Muscle layer of colon (tissue), 2 donors: Measurements from ENCODE around the gene MADD.

Experiments used
- H3K27ac ChIP-seq: one replicate; pipeline ENCODE4 v1.7.0; 2013; ENCODE audit warnings: low read depth, mild to moderate bottlenecking, low read length, moderate library complexity
- H3K27me3 ChIP-seq, 2 donors: one replicate each; pipeline ENCODE4 v1.7.0; 2013; ENCODE audit warnings: low read length in 2 of 2, mild to moderate bottlenecking in 2 of 2; ENCODE audit not compliant: insufficient read depth in 2 of 2, control insufficient read depth in 1 of 2
- H3K36me3 ChIP-seq: one replicate; pipeline ENCODE4 v1.7.0; 2013; ENCODE audit warnings: mild to moderate bottlenecking, low read length; ENCODE audit not compliant: insufficient read depth
- H3K4me1 ChIP-seq: one replicate; pipeline ENCODE4 v1.7.0; 2013; ENCODE audit warnings: mild to moderate bottlenecking, low read length; ENCODE audit not compliant: insufficient read depth
- H3K4me3 ChIP-seq, 2 donors: one replicate each; pipeline ENCODE4 v1.7.0; 2013; ENCODE audit warnings: low read length in 2 of 2, low read depth in 1 of 2, mild to moderate bottlenecking in 1 of 2, moderate library complexity in 1 of 2
- H3K9ac ChIP-seq: one replicate; pipeline ENCODE4 v1.7.0; 2013; ENCODE audit warnings: low read length
- H3K9me3 ChIP-seq: one replicate; pipeline ENCODE4 v1.7.0; 2013; ENCODE audit warnings: mild to moderate bottlenecking, low read length
- donor health status: abdominal sarcoma.
- donor health status: Adenocarcinoma of cecum.

The MADD gene

GRCh38 chr11:47335733-47336132, 65.8 kb downstream of the MADD start:
- Histone ChIP-seq H3K9ac (no peak overlapping the region), H3K27ac (no peak overlapping the region), H3K36me3 (no peaks in the 10 kb centered on the region), H3K4me1 (no peaks in the 10 kb centered on the region), H3K9me3 (no peaks in the 10 kb centered on the region), H3K27me3 (no peaks in the 10 kb centered on the region), H3K4me3 (no peak overlapping the region)

- Histone ChIP-seq H3K4me3 (no peak overlapping the region), H3K27ac (no peak overlapping the region), H3K9ac (no peak overlapping the region), H3K27me3 (no peaks in the 10 kb centered on the region), H3K9me3 (no peaks in the 10 kb centered on the region), H3K4me1 (no peaks in the 10 kb centered on the region), H3K36me3 (no peaks in the 10 kb centered on the region)
Measured at GRCh38 chr11:47336595-47336994, 66.7 kb downstream of the MADD start.

GRCh38 chr11:47337229-47337924, 67.4 kb downstream of the MADD start:
- Histone ChIP-seq H3K27ac (no peak overlapping the region), H3K36me3 (no peaks in the 10 kb centered on the region), H3K27me3 (no peaks in the 10 kb centered on the region)

GRCh38 chr11:47338396-47339241, 68.7 kb downstream of the MADD start:
- no peaks in the 10 kb centered on the region for H3K36me3 ChIP-seq
- no peak overlapping the region for H3K4me3 ChIP-seq
- no peaks in the 10 kb centered on the region for H3K27me3 ChIP-seq
- no peaks in the 10 kb centered on the region for H3K4me1 ChIP-seq
- no peak overlapping the region for H3K27ac ChIP-seq
- H3K9ac ChIP-seq: no peak overlapping the region
- H3K9me3 ChIP-seq: no peaks in the 10 kb centered on the region

More at GRCh38 chr11:47337229-47337924, 67.4 kb downstream of the MADD start:
- Histone ChIP-seq H3K4me1 (no peaks in the 10 kb centered on the region), H3K4me3 (no peak overlapping the region), H3K9ac (no peak overlapping the region), H3K9me3 (no peaks in the 10 kb centered on the region)

GRCh38 chr11:47340010-47340409, 70.1 kb downstream of the MADD start:
- no peaks in the 10 kb centered on the region for H3K4me1 ChIP-seq

GRCh38 chr11:47340980-47341775, 71.2 kb downstream of the MADD start:
- Histone ChIP-seq H3K27ac (no peak overlapping the region), H3K9ac (no peak overlapping the region), H3K4me1 (no peaks in the 10 kb centered on the region)

More at GRCh38 chr11:47340010-47340409, 70.1 kb downstream of the MADD start:
- H3K27ac ChIP-seq: no peak overlapping the region
- H3K9ac ChIP-seq: no peak overlapping the region
- no peaks in the 10 kb centered on the region for H3K9me3 ChIP-seq
- no peak overlapping the region for H3K4me3 ChIP-seq
- no peaks in the 10 kb centered on the region for H3K36me3 ChIP-seq
- H3K27me3 ChIP-seq: no peaks in the 10 kb centered on the region

GRCh38 chr11:47342036-47342803, 72.3 kb downstream of the MADD start:
- H3K9me3 ChIP-seq: no peaks in the 10 kb centered on the region
- no peaks in the 10 kb centered on the region for H3K36me3 ChIP-seq
- H3K4me1 ChIP-seq: no peaks in the 10 kb centered on the region
- H3K4me3 ChIP-seq: no peak overlapping the region
- H3K27me3 ChIP-seq: no peaks in the 10 kb centered on the region
- no peak overlapping the region for H3K9ac ChIP-seq
- H3K27ac ChIP-seq: no peak overlapping the region

More at GRCh38 chr11:47340980-47341775, 71.2 kb downstream of the MADD start:
- Histone ChIP-seq H3K4me3 (no peak overlapping the region), H3K9me3 (no peaks in the 10 kb centered on the region), H3K36me3 (no peaks in the 10 kb centered on the region), H3K27me3 (no peaks in the 10 kb centered on the region)

GRCh38 chr11:47342854-47343253, 72.9 kb downstream of the MADD start:
- H3K9me3 ChIP-seq: no peaks in the 10 kb centered on the region
- H3K36me3 ChIP-seq: no peaks in the 10 kb centered on the region
- no peaks in the 10 kb centered on the region for H3K27me3 ChIP-seq
- H3K4me1 ChIP-seq: no peaks in the 10 kb centered on the region
- H3K4me3 ChIP-seq: no peak overlapping the region
- no peak overlapping the region for H3K27ac ChIP-seq
- no peak overlapping the region for H3K9ac ChIP-seq

- Histone ChIP-seq H3K36me3 (no peaks in the 10 kb centered on the region), H3K27ac (no peak overlapping the region), H3K9me3 (no peaks in the 10 kb centered on the region), H3K4me3 (no peak overlapping the region), H3K9ac (no peak overlapping the region), H3K27me3 (no peaks in the 10 kb centered on the region), H3K4me1 (no peaks in the 10 kb centered on the region)
Measured at GRCh38 chr11:47345890-47346563, 76.1 kb downstream of the MADD start.

- H3K4me3 ChIP-seq: no peak overlapping the region
- H3K9ac ChIP-seq: no peak overlapping the region
- H3K27ac ChIP-seq: no peak overlapping the region
- no peaks in the 10 kb centered on the region for H3K9me3 ChIP-seq
- no peaks in the 10 kb centered on the region for H3K36me3 ChIP-seq
- H3K4me1 ChIP-seq: no peaks in the 10 kb centered on the region
- H3K27me3 ChIP-seq: no peaks in the 10 kb centered on the region
Measured at GRCh38 chr11:47347137-47347536, 77.2 kb downstream of the MADD start.
